Fibroblast of lung (primary cell): ENCODE data around the gene HUNK. TPM values are rescaled to one million over a fixed set of nuclear protein-coding genes. Genes with fewer than 3 reads are reported as not detected.
A peak's percentile ranks its signal among the peaks of the same experiment; 100 is the strongest.

Experiments
- DNase-seq, 2 donors: peaks; one replicate each; pipeline versions ENCODE4 v3.0.0 to v3.0.0-alpha.2; 2010; ENCODE audit warnings: low read depth in 2 of 2
- H2AFZ ChIP-seq: 2 replicates; pipeline ENCODE4 v1.5.1; 2012; ENCODE audit warnings: low read length, control low read depth, inconsistent platforms
- H3K27ac ChIP-seq: 2 replicates; pipeline ENCODE4 v1.5.1; 2011; ENCODE audit warnings: low read length, control low read depth; ENCODE audit not compliant: insufficient read depth
- H3K27me3 ChIP-seq: 2 replicates; pipeline ENCODE4 v1.5.1; 2011; ENCODE audit warnings: mild to moderate bottlenecking, low read length; ENCODE audit not compliant: control insufficient read depth, insufficient read depth
- H3K36me3 ChIP-seq: 2 replicates; pipeline ENCODE4 v1.5.1; 2011; ENCODE audit warnings: low read length; ENCODE audit not compliant: control insufficient read depth, insufficient read depth
- H3K4me1 ChIP-seq: 2 replicates; pipeline ENCODE4 v1.5.1; 2011; ENCODE audit warnings: low read length; ENCODE audit not compliant: control insufficient read depth, insufficient read depth; ENCODE audit errors: extremely low read depth
- H3K4me2 ChIP-seq: 2 replicates; pipeline ENCODE4 v1.5.1; 2011; ENCODE audit warnings: low read length, control low read depth; ENCODE audit not compliant: insufficient read depth; ENCODE audit errors: extremely low read depth
- H3K4me3 ChIP-seq, 4 experiments: fragments of 200-600 bp in 1 of 4; sonication (generic) in 1 of 4; replicated peaks in 1 of 4; 2 replicates each; pipeline ENCODE4 v1.5.1; 2011 to 2016; ENCODE audit warnings: low read length in 4 of 4, low read depth in 3 of 4, mild to moderate bottlenecking in 3 of 4, control low read depth in 2 of 4, inconsistent platforms in 1 of 4, mixed read lengths in 1 of 4; ENCODE audit not compliant: insufficient read depth in 1 of 4; ENCODE audit errors: control extremely low read depth in 1 of 4
- H3K79me2 ChIP-seq: 2 replicates; pipeline ENCODE4 v1.5.1; 2012; ENCODE audit warnings: mild to moderate bottlenecking, low read length, inconsistent platforms; ENCODE audit not compliant: control insufficient read depth, insufficient read depth
- H3K9ac ChIP-seq: 2 replicates; pipeline ENCODE4 v1.5.1; 2011; ENCODE audit warnings: mild to moderate bottlenecking, low read length, control low read depth; ENCODE audit not compliant: insufficient read depth
- H3K9me3 ChIP-seq: 2 replicates; pipeline ENCODE4 v1.5.1; 2012; ENCODE audit warnings: low read depth, low read length; ENCODE audit not compliant: control insufficient read depth, insufficient read depth
- H4K20me1 ChIP-seq: 2 replicates; pipeline ENCODE4 v1.5.1; 2011; ENCODE audit warnings: low read length; ENCODE audit not compliant: control insufficient read depth, insufficient read depth; ENCODE audit errors: extremely low read depth
- EZH2 ChIP-seq: IDR thresholded peaks from 2 replicates; pipeline ENCODE4 v1.5.1; 2012; ENCODE audit warnings: low read length, control low read depth, mild to moderate bottlenecking; ENCODE audit errors: missing control alignments
- polyA plus RNA-seq, 2 donors: library from polyadenylated mRNA; depleted of rRNA in 1 of 2; stranded (reverse) in 1 of 2; unstranded in 1 of 2; fragments of >200 nt; gene quantifications; 2 replicates each; pipeline ENCODE4 v1.2.1, GENCODE V29; 2011 to 2012; ENCODE audit warnings: missing spikeins in 1 of 2
- total RNA-seq: library from RNA; depleted of rRNA; stranded (reverse); fragments of >200 nt; gene quantifications from 2 replicates; pipeline ENCODE4 v1.2.1, GENCODE V29; 2014
- TF ChIP-seq, protein P1 (sequence below), 2 donors: IDR thresholded peaks in 1 of 2; conservative IDR thresholded peaks in 1 of 2; 1 replicate in 1 of 2; 2 replicates in 1 of 2; pipeline ENCODE4 v1.5.1; 2011 to 2012; ENCODE audit warnings: low read length in 2 of 2, control low read depth in 1 of 2, inconsistent platforms in 1 of 2, low read depth in 1 of 2, mild to moderate bottlenecking in 1 of 2

The HUNK gene
- total and polyA plus RNA-seq, 2 donors (not counting 1 experiment from before 2014, with no cell fraction given) = 0.09 to 0.33 TPM

DNA sequence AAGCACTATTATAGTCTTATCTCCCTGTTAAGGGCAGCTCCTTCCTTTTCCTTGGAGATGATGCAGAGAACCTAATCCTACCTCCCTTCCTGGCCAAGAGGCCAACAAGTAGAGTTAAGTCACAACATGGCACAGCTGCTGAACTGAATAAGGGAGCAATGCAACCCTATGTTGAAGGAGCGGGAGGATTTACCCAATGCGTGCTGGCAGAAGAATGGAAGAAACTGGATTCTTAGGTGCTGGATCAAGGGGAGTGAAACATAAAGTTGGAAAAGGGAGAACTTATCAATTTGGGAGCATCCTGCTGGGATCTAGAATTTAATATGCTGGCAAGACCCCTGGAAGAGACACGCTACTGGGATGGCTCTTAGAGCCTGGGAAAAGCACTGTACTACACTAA lies 12.0 kb upstream of the HUNK start:
- Histone ChIP-seq H2AFZ (no peak overlapping the region), H3K27ac (no peak overlapping the region), H3K4me3 (no peak overlapping the region), H3K79me2 (no peaks in the 10 kb centered on the region), H4K20me1 (no peaks in the 10 kb centered on the region), H3K4me2 (no peak overlapping the region), H3K9me3 (no peaks in the 10 kb centered on the region), H3K9ac (no peak overlapping the region), H3K27me3 (no peaks in the 10 kb centered on the region), H3K36me3 (no peaks in the 10 kb centered on the region), H3K4me1 (no peaks in the 10 kb centered on the region)
- no peak for DNase-seq
- TF ChIP-seq EZH2 = no peak
- TF ChIP-seq, protein P1, sequence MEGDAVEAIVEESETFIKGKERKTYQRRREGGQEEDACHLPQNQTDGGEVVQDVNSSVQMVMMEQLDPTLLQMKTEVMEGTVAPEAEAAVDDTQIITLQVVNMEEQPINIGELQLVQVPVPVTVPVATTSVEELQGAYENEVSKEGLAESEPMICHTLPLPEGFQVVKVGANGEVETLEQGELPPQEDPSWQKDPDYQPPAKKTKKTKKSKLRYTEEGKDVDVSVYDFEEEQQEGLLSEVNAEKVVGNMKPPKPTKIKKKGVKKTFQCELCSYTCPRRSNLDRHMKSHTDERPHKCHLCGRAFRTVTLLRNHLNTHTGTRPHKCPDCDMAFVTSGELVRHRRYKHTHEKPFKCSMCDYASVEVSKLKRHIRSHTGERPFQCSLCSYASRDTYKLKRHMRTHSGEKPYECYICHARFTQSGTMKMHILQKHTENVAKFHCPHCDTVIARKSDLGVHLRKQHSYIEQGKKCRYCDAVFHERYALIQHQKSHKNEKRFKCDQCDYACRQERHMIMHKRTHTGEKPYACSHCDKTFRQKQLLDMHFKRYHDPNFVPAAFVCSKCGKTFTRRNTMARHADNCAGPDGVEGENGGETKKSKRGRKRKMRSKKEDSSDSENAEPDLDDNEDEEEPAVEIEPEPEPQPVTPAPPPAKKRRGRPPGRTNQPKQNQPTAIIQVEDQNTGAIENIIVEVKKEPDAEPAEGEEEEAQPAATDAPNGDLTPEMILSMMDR (conservative IDR thresholded peaks at IDR 0.05 in 1 of 2, IDR thresholded peaks at IDR 0.05 in 1 of 2; ENCODE audit: low read depth in 1 of 2, low read length in 2 of 2) = no peak

DNA sequence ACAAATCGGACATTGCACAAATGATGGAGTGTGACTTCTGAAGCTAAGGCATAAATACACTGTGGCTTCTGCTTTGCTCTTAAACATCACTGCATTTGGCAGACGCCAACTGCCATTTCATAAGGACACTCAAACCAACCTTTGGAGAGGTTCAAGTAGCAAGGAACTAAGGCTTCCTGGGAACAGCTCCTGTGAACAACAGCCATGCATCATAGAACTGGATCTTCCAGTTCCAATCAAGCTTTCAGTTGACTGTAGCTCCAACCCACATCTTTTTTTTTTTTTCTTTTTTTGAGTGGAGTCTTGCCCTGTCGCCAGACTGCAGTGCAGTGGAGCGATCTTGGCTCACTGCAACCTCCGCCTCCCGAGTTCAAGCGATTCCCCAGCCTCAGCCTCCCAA lies 10.7 kb upstream of the HUNK start:
- Histone ChIP-seq H3K4me2 (no peak overlapping the region), H3K4me3 (no peak overlapping the region), H3K36me3 (no peaks in the 10 kb centered on the region), H3K27me3 (no peaks in the 10 kb centered on the region), H2AFZ (no peak overlapping the region), H3K4me1 (no peaks in the 10 kb centered on the region), H4K20me1 (no peaks in the 10 kb centered on the region), H3K27ac (no peak overlapping the region), H3K79me2 (no peaks in the 10 kb centered on the region), H3K9ac (no peak overlapping the region), H3K9me3 (no peaks in the 10 kb centered on the region)
- DNase-seq = no peak
- no peak for TF ChIP-seq EZH2
- TF ChIP-seq, protein P1 (conservative IDR thresholded peaks at IDR 0.05 in 1 of 2, IDR thresholded peaks at IDR 0.05 in 1 of 2; ENCODE audit: low read depth in 1 of 2, low read length in 2 of 2) = no peak

DNA sequence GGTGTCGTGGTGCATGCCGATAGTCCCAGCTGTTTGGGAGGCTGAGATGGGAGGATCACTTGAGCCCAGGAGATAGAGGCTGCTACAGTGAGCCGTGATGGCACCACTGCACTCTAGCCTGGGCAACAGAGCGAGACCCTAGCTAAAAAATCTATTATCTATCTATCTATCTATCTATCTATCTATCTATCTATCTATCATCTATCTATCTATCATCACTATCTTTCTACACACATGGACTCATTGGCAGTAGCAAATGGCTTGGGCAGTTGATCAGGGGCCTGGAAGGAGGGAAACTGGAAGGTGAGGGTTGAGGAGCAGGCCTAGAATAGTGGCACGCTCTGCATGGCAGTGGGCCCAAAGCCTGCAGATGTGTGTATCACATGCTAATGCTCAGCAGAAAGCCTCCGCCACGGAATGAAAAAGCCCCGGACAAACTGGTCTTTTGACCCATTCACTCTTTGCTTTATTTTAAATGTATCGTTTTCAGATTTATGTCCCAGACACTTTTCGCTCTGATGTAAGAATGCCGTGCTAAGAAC lies 7.3 kb upstream of the HUNK start:
- no peaks in the 10 kb centered on the region for H3K4me1 ChIP-seq
- no peaks in the 10 kb centered on the region for H3K79me2 ChIP-seq
- H3K27ac ChIP-seq = no peak overlapping the region
- no peaks in the 10 kb centered on the region for H4K20me1 ChIP-seq
- DNase-seq = no peak
- no peak overlapping the region for H3K9ac ChIP-seq
- peaks cover 8% of the 10 kb centered on the region for H3K27me3 ChIP-seq
- TF ChIP-seq EZH2 = no peak
- TF ChIP-seq, protein P1 (conservative IDR thresholded peaks at IDR 0.05 in 1 of 2, IDR thresholded peaks at IDR 0.05 in 1 of 2; ENCODE audit: low read depth in 1 of 2, low read length in 2 of 2) = no peak
- H3K4me3 ChIP-seq = peak overlapping the region in 1 of 4 experiments; percentile 20
- H3K36me3 ChIP-seq = no peaks in the 10 kb centered on the region
- no peak overlapping the region for H2AFZ ChIP-seq
- no peaks in the 10 kb centered on the region for H3K9me3 ChIP-seq
- no peak overlapping the region for H3K4me2 ChIP-seq
